ENCODE measurements around the gene ST3GAL5.

ST3GAL5 gene

GRCh38 chr2:85888684-85889626 lies at the start of gene ST3GAL5:
Gene ST3GAL5, minus strand, starts transcription at chr2:85888990. Its CDS starts 85 bp downstream, at chr2:85888905.
- TF ChIP-seq CTCF (conservative IDR thresholded peaks at IDR 0.05; ENCODE audit: control insufficient read depth, insufficient read depth, low read depth, low read length): peak; percentile 30
- peak within 1 kb of the TSS; percentile 69 for H3K4me3 ChIP-seq (ENCODE audit: control insufficient read depth, low read depth, low read length)
- DNase-seq (ENCODE audit: low read depth): peak; percentile 72

- TF ChIP-seq CTCF (conservative IDR thresholded peaks at IDR 0.05; ENCODE audit: control insufficient read depth, insufficient read depth, low read depth, low read length): no peak
- DNase-seq (ENCODE audit: low read depth): no peak
- no peak overlapping the region for H3K4me3 ChIP-seq (ENCODE audit: control insufficient read depth, low read depth, low read length)
Observed at GRCh38 chr2:85938456-85938855, 49.7 kb upstream of the ST3GAL5 start.

GRCh38 chr2:85937069-85937439 lies 48.3 kb upstream of the ST3GAL5 start:
- no peak for TF ChIP-seq CTCF (conservative IDR thresholded peaks at IDR 0.05; ENCODE audit: control insufficient read depth, insufficient read depth, low read depth, low read length)
- no peak for DNase-seq (ENCODE audit: low read depth)
- H3K4me3 ChIP-seq (ENCODE audit: control insufficient read depth, low read depth, low read length): no peak overlapping the region

- H3K4me3 ChIP-seq (ENCODE audit: control insufficient read depth, low read depth, low read length): no peak overlapping the region
- DNase-seq (ENCODE audit: low read depth): no peak
- no peak for TF ChIP-seq CTCF (conservative IDR thresholded peaks at IDR 0.05; ENCODE audit: control insufficient read depth, insufficient read depth, low read depth, low read length)
Observed at GRCh38 chr2:85936421-85937068, 47.8 kb upstream of the ST3GAL5 start.

GRCh38 chr2:85935746-85936208 lies 47.0 kb upstream of the ST3GAL5 start:
- DNase-seq (ENCODE audit: low read depth): peak; percentile 62
- TF ChIP-seq CTCF (conservative IDR thresholded peaks at IDR 0.05; ENCODE audit: control insufficient read depth, insufficient read depth, low read depth, low read length): no peak
- H3K4me3 ChIP-seq (ENCODE audit: control insufficient read depth, low read depth, low read length): no peak overlapping the region

GRCh38 chr2:85935170-85935745 lies 46.5 kb upstream of the ST3GAL5 start:
- no peak for DNase-seq (ENCODE audit: low read depth)
- H3K4me3 ChIP-seq (ENCODE audit: control insufficient read depth, low read depth, low read length): no peak overlapping the region
- TF ChIP-seq CTCF (conservative IDR thresholded peaks at IDR 0.05; ENCODE audit: control insufficient read depth, insufficient read depth, low read depth, low read length): no peak
